IMR-90 (cell line): ENCODE data around the gene WRAP73. TPM values are rescaled to one million over a fixed set of nuclear protein-coding genes. Genes with fewer than 3 reads are reported as not detected.

Experiments
- ATAC-seq: fragments of 200-7000 bp; cut with Tn5 transposase; 2 replicates; pipeline ENCODE4 v1.9.1; 2020; ENCODE audit warnings: low read depth, mild to moderate bottlenecking, moderate library complexity
- BruUV-seq: library from RNA; stranded (reverse); fragments of 400-500 nt; replicated peaks from 2 replicates; lab custom pipeline; 2021; lab: Mats Ljungman, UMichigan
- CTCF ChIA-PET: fragments of 300-600 bp; formaldehyde crosslinking; extraction: SDS; loops from one replicate; lab custom pipeline; 2021; ENCODE audit warnings: antibody characterized with exemption; lab: Yijun Ruan, JAX
- POLR2A ChIA-PET: fragments of 300-600 bp; sonication (Branson Sonifier 250); formaldehyde crosslinking; loops from one replicate; lab custom pipeline; 2022; ENCODE audit warnings: antibody characterized with exemption; ENCODE audit not compliant: unreplicated experiment; lab: Charles Lee
- DNase-seq: peaks from one replicate; pipeline ENCODE4 v3.0.0; 2013
- H2AFZ ChIP-seq: replicated peaks from 2 replicates; pipeline ENCODE3; 2013; ENCODE audit warnings: low read length, mild to moderate bottlenecking; ENCODE audit not compliant: poor library complexity
- H2AK5ac ChIP-seq: 2 replicates; pipeline ENCODE4 v1.6.1; 2013; ENCODE audit warnings: low read depth, low read length, inconsistent platforms
- H2AK9ac ChIP-seq: replicated peaks from 2 replicates; pipeline ENCODE3; 2013; ENCODE audit warnings: mild to moderate bottlenecking, low read depth, low read length, moderate library complexity; ENCODE audit not compliant: poor library complexity
- H2BK120ac ChIP-seq: 2 replicates; pipeline ENCODE4 v1.6.1; 2013; ENCODE audit warnings: low read depth, low read length, inconsistent platforms
- H2BK15ac ChIP-seq: 3 replicates; pipeline ENCODE4 v1.6.1; 2013; ENCODE audit warnings: low read depth, low read length, inconsistent platforms
- H2BK20ac ChIP-seq: 2 replicates; pipeline ENCODE4 v1.6.1; 2013; ENCODE audit warnings: low read depth, mild to moderate bottlenecking, inconsistent platforms, low read length, moderate library complexity
- H2BK5ac ChIP-seq: 2 replicates; pipeline ENCODE4 v1.6.1; 2013; ENCODE audit warnings: mild to moderate bottlenecking, low read depth, low read length, inconsistent platforms; ENCODE audit not compliant: poor library complexity, severe bottlenecking
- H3K14ac ChIP-seq: replicated peaks from 2 replicates; pipeline ENCODE4 v1.6.1; 2013; ENCODE audit warnings: low read depth, low read length, inconsistent platforms
- H3K18ac ChIP-seq: 2 replicates; pipeline ENCODE4 v1.6.1; 2013; ENCODE audit warnings: low read depth, low read length, control low read depth
- H3K23ac ChIP-seq: 2 replicates; pipeline ENCODE4 v1.6.1; 2013; ENCODE audit warnings: low read depth, low read length, inconsistent platforms
- H3K27ac ChIP-seq: 2 replicates; pipeline ENCODE4 v1.5.1; 2013; ENCODE audit warnings: mild to moderate bottlenecking, control low read depth, low read length; ENCODE audit not compliant: insufficient read depth
- H3K27me3 ChIP-seq: 2 replicates; pipeline ENCODE4 v1.6.1; 2013; ENCODE audit warnings: low read length; ENCODE audit not compliant: control insufficient read depth, insufficient read depth
- H3K36me3 ChIP-seq: 2 replicates; pipeline ENCODE4 v1.6.1; 2013; ENCODE audit warnings: low read length, mixed read lengths; ENCODE audit not compliant: control insufficient read depth, insufficient read depth
- H3K4ac ChIP-seq: 2 replicates; pipeline ENCODE4 v1.6.1; 2013; ENCODE audit warnings: low read depth, low read length, inconsistent platforms
- H3K4me1 ChIP-seq: 2 replicates; pipeline ENCODE4 v1.6.1; 2013; ENCODE audit warnings: low read length, mixed read lengths; ENCODE audit not compliant: control insufficient read depth, insufficient read depth
- H3K4me2 ChIP-seq: 2 replicates; pipeline ENCODE4 v1.6.1; 2013; ENCODE audit warnings: low read depth, mild to moderate bottlenecking, control low read depth, low read length, moderate library complexity
- H3K4me3 ChIP-seq: 2 replicates; pipeline ENCODE4 v1.5.1; 2013; ENCODE audit warnings: low read depth, mild to moderate bottlenecking, control low read depth, low read length, moderate library complexity; ENCODE audit not compliant: insufficient read depth
- H3K56ac ChIP-seq: 2 replicates; pipeline ENCODE4 v1.6.1; 2013; ENCODE audit warnings: low read length, inconsistent platforms; ENCODE audit not compliant: insufficient read depth; ENCODE audit errors: extremely low read depth
- H3K79me1 ChIP-seq, 2 experiments: 2 replicates each; pipeline ENCODE4 v1.6.1; 2013; ENCODE audit warnings: low read length in 2 of 2, inconsistent platforms in 1 of 2, low read depth in 1 of 2
- H3K9ac ChIP-seq: 2 replicates; pipeline ENCODE4 v1.6.1; 2013; ENCODE audit warnings: low read depth, low read length, control low read depth
- H3K9me1 ChIP-seq: 2 replicates; pipeline ENCODE4 v1.6.1; 2013; ENCODE audit warnings: low read length, inconsistent platforms; ENCODE audit not compliant: insufficient read depth
- H3K9me3 ChIP-seq: 2 replicates; pipeline ENCODE4 v1.6.1; 2013; ENCODE audit warnings: low read length; ENCODE audit not compliant: control insufficient read depth, insufficient read depth
- H4K20me1 ChIP-seq: 2 replicates; pipeline ENCODE4 v1.6.1; 2013; ENCODE audit warnings: low read length, inconsistent platforms; ENCODE audit not compliant: insufficient read depth
- H4K5ac ChIP-seq: 2 replicates; pipeline ENCODE4 v1.6.1; 2013; ENCODE audit warnings: mild to moderate bottlenecking, low read depth, low read length, control low read depth
- H4K8ac ChIP-seq, 2 experiments: 2 replicates each; pipeline ENCODE4 v1.6.1; 2013; ENCODE audit warnings: low read depth in 2 of 2, low read length in 2 of 2, control low read depth in 1 of 2, inconsistent platforms in 1 of 2
- H4K91ac ChIP-seq: 2 replicates; pipeline ENCODE4 v1.6.1; 2013; ENCODE audit warnings: low read depth, low read length, inconsistent platforms; ENCODE audit not compliant: insufficient read depth
- BHLHE40 ChIP-seq: fragments of 150-350 bp; IDR thresholded peaks from 2 replicates; pipeline ENCODE4 v1.6.1; 2016; ENCODE audit warnings: mild to moderate bottlenecking, low read depth, low read length
- CEBPB ChIP-seq: IDR thresholded peaks from 2 replicates; pipeline ENCODE4 v1.6.1; 2012; ENCODE audit warnings: low read depth, low read length, improper control_type of control experiment
- CHD1 ChIP-seq: IDR thresholded peaks from 2 replicates; pipeline ENCODE4 v1.6.1; 2012; ENCODE audit warnings: low read depth, low read length, improper control_type of control experiment
- FOS ChIP-seq: fragments of 150-350 bp; IDR thresholded peaks from 2 replicates; pipeline ENCODE4 v1.6.1; 2016; ENCODE audit warnings: low read depth, low read length
- MAFK ChIP-seq: IDR thresholded peaks from 2 replicates; pipeline ENCODE4 v1.6.1; 2012; ENCODE audit warnings: low read depth, low read length, improper control_type of control experiment
- MAZ ChIP-seq: IDR thresholded peaks from 2 replicates; pipeline ENCODE4 v1.6.1; 2012; ENCODE audit warnings: low read depth, mild to moderate bottlenecking, low read length, improper control_type of control experiment, moderate library complexity, borderline replicate concordance
- MXI1 ChIP-seq: IDR thresholded peaks from 2 replicates; pipeline ENCODE4 v1.6.1; 2012; ENCODE audit warnings: low read depth, mild to moderate bottlenecking, low read length, moderate library complexity, borderline replicate concordance
- NFE2L2 ChIP-seq: fragments of 150-350 bp; IDR thresholded peaks from 2 replicates; pipeline ENCODE4 v1.6.1; 2016; ENCODE audit warnings: low read depth, mild to moderate bottlenecking, low read length
- POLR2A ChIP-seq: IDR thresholded peaks from 2 replicates; pipeline ENCODE4 v1.6.1; 2012; ENCODE audit warnings: mild to moderate bottlenecking, low read depth, low read length
- RAD21 ChIP-seq: IDR thresholded peaks from 2 replicates; pipeline ENCODE4 v1.6.1; 2012; ENCODE audit warnings: low read length, improper control_type of control experiment
- RCOR1 ChIP-seq: IDR thresholded peaks from 2 replicates; pipeline ENCODE4 v1.6.1; 2012; ENCODE audit warnings: mild to moderate bottlenecking, low read length, improper control_type of control experiment; ENCODE audit not compliant: insufficient replicate concordance
- RFX5 ChIP-seq: IDR thresholded peaks from 2 replicates; pipeline ENCODE4 v1.8.0; 2012; ENCODE audit warnings: low read depth, mild to moderate bottlenecking, low read length, moderate library complexity
- SMC3 ChIP-seq: fragments of 150-350 bp; IDR thresholded peaks from 2 replicates; pipeline ENCODE4 v1.6.1; 2016; ENCODE audit warnings: low read depth, mild to moderate bottlenecking, antibody characterized with exemption, low read length, moderate library complexity
- WGBS, 2 experiments: methylation state at CpG; one replicate each; pipeline versions ENCODE4 v1.1.5 to v1.1.7; 2013; ENCODE audit warnings: missing lambda C conversion rate in 2 of 2; ENCODE audit not compliant: insufficient read length in 1 of 2; ENCODE audit errors: extremely low coverage in 2 of 2; 5-methylcytosine and 5-hydroxymethylcytosine counted together
- dilution Hi-C: fragments of 300-500 bp; cut with HindIII; formaldehyde crosslinking; loops from one replicate; pipeline ENCODE4 v1.14.3; 2018; ENCODE audit warnings: low sequenced_read_pairs; ENCODE audit not compliant: unreplicated experiment
- in situ Hi-C: fragments of 300-500 bp; cut with MboI; formaldehyde crosslinking; loops from 3 replicates; pipeline ENCODE4 v1.14.3; 2019; ENCODE audit warnings: low sequenced_read_pairs, inconsistent platforms, mixed read lengths
- intact Hi-C: fragments of 100-400 bp; cut with micrococcal nuclease; formaldehyde crosslinking; loops from 2 replicates; pipeline ENCODE4 v1.10.0; 2022
- polyA plus RNA-seq, 3 experiments: library from polyadenylated mRNA; depleted of rRNA; stranded (reverse); fragments of >200 nt; gene quantifications; 2 replicates each; pipeline ENCODE4 v1.2.3, GENCODE V29; 2012; ENCODE audit warnings: low replicate concordance in 1 of 3
- total RNA-seq: library from RNA; depleted of rRNA; stranded (reverse); fragments of >200 nt; gene quantifications from 2 replicates; pipeline ENCODE4 v1.2.3, GENCODE V29; 2012
- TF ChIP-seq, protein P1 (sequence below): fragments of 150-350 bp; IDR thresholded peaks from 2 replicates; pipeline ENCODE4 v1.6.1; 2017; ENCODE audit warnings: mild to moderate bottlenecking, antibody characterized with exemption, low read length, low read depth
- TF ChIP-seq, protein P2 (sequence below): fragments of 150-350 bp; IDR thresholded peaks from 2 replicates; pipeline ENCODE4 v1.6.1; 2016; ENCODE audit warnings: low read depth, mild to moderate bottlenecking, low read length, moderate library complexity, borderline replicate concordance

The WRAP73 gene
- total and polyA plus RNA-seq, 2 of the 4 experiments (the other 2 are of a cell fraction): 10.8 to 23.6 TPM

DNA sequence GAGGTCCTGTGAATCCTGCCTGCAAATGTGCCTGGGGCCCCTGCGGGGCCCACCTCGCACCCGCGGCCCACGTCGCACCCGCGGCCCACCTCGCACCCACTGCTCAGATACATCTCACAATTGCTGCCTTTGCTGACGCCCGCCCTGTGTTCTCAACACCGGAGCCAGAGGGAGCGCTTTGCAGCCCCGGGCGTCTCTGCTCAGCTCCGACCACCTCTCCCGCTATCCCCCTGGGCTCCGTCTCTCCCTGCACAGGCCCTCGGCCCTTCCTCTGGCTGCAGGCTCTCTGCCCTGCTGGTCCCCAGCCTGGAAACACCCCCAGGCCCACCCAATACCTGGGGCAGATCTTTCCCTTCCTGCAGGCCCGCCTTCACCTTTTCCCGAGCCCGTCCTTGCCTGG, 47.2 kb upstream of the WRAP73 start:
- CTCF ChIA-PET: no interaction called here

More for the DNA sequence above, 47.2 kb upstream of the WRAP73 start:
- Histone ChIP-seq H3K4ac (no peak overlapping the region), H4K20me1 (no peaks in the 10 kb centered on the region), H2BK15ac (no peak overlapping the region), H3K79me1 (no peaks in the 10 kb centered on the region), H4K5ac (no peak overlapping the region), H2BK20ac (no peak overlapping the region), H3K27me3 (peaks cover 41% of the 10 kb centered on the region), H4K8ac (no peak overlapping the region), H3K23ac (no peak overlapping the region), H2BK5ac (no peak overlapping the region), H3K9me1 (no peaks in the 10 kb centered on the region), H3K18ac (no peak overlapping the region), H3K14ac (no peak overlapping the region), H3K4me3 (no peak overlapping the region), H3K56ac (no peak overlapping the region), H2AFZ (no peak overlapping the region), H3K27ac (no peak overlapping the region), H3K4me1 (no peaks in the 10 kb centered on the region), H2AK5ac (no peak overlapping the region), H3K4me2 (no peak overlapping the region), H3K9ac (no peak overlapping the region), H2AK9ac (no peak overlapping the region), H4K91ac (no peak overlapping the region), H3K9me3 (no peaks in the 10 kb centered on the region), H2BK120ac (no peak overlapping the region), H3K36me3 (no peaks in the 10 kb centered on the region)
- WGBS, 2 experiments: 75% methylated on average over 20 of the region's 22 CpGs; no CpG with 5 or more reads in 1 of the 2 experiments
- no TSS peak for BruUV-seq
- DNase-seq (no peak), ATAC-seq (no peak)
- dilution Hi-C loops: no loop called here
- intact Hi-C loops: no loop called here
- TF ChIP-seq POLR2A (no peak), BHLHE40 (no peak), SMC3 (no peak), MXI1 (no peak), CEBPB (no peak), RCOR1 (no peak), RFX5 (no peak), MAZ (no peak), RAD21 (no peak), CHD1 (no peak), FOS (no peak), NFE2L2 (no peak), MAFK (no peak)
- TF ChIP-seq, protein P1, sequence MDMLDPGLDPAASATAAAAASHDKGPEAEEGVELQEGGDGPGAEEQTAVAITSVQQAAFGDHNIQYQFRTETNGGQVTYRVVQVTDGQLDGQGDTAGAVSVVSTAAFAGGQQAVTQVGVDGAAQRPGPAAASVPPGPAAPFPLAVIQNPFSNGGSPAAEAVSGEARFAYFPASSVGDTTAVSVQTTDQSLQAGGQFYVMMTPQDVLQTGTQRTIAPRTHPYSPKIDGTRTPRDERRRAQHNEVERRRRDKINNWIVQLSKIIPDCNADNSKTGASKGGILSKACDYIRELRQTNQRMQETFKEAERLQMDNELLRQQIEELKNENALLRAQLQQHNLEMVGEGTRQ: no peak
- TF ChIP-seq, protein P2, sequence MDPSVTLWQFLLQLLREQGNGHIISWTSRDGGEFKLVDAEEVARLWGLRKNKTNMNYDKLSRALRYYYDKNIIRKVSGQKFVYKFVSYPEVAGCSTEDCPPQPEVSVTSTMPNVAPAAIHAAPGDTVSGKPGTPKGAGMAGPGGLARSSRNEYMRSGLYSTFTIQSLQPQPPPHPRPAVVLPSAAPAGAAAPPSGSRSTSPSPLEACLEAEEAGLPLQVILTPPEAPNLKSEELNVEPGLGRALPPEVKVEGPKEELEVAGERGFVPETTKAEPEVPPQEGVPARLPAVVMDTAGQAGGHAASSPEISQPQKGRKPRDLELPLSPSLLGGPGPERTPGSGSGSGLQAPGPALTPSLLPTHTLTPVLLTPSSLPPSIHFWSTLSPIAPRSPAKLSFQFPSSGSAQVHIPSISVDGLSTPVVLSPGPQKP: no peak
- POLR2A ChIA-PET: no interaction called here
- in situ Hi-C loops: no loop called here
